HG03575 (cell line): ENCODE measurements around the gene CHCHD4.

Experiments used
- ATAC-seq: cut with Tn5 transposase; IDR thresholded peaks from one replicate; pipeline ENCODE4 v1.9.1; 2021; ENCODE audit not compliant: unreplicated experiment, insufficient number of reproducible peaks, low FRiP score; ENCODE audit errors: extremely low read depth

CHCHD4 gene

DNA sequence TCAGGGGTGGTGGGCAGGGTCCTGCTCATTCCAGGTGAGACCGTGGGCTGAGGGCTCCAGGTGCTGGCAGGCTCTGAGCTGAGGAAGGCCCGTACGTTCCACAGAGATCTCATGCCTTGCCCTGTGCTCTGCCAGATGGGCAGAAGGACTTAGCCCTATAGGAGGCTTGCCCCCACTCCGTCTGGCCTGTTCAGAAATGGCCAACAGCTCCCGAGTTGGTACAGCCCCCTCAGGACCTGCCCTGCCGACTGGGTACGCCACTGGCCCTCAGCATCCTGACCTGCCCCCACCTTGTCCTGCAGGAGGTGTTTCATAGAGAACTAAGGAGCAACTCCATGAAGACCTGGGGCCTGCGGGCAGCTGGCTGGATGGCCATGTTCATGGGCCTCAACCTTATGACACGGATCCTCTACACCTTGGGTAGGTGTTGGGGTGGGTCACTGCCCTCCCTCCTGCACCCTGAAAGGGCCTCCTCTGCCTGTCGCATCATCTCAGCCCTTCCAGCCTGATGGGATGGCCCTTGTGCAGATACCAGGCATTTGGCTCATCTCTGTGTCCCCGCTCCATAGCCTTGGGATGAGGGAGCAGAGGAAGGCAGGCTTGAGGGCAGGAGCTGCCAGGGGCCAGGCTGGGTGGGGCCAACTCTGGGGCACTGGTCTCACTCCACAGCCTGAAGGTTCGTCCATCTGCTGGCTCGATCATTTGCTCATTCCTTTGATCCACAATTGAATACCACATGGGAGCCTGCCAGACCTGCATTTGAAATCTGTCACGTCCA, 14.4 kb upstream of the CHCHD4 start:
- ATAC-seq, result no peak

DNA sequence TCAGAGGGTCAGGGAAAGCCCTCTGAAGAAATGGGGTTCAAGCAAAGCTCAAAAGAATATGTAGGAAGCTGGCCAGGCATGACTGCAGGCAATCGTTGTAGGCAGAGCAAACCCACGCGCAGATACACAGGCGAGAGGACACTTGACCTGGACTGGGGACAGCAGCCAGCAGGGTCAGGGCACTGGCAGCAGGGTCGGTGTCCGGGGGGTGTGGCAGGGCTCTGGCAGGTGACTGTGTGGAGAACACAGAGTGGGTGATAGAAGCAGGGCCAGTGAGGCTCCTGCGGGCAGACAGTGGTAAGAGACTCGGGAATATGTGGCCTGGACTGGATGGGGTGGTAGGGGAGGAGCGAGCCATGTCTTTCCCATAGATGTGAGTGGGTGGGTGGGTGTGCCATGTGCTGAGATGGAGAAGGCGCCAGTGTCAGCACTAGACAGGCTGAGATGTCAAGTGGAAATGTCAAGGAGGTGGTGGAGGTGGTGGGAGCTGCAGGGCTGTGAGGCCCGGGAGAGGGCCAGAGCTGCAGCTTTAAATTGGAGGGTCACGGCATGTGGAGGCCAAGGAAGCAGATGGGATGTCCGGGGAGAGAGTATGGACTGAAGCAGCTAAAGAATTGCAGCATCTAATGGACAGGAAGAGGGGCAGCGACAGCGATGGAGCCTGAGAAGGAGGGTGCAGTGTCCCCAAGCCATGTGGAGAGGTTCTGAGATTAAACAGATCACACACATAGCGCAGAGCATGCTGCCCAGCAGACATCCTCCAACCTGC, 13.6 kb upstream of the CHCHD4 start:
- ATAC-seq, result no peak

- ATAC-seq, result no peak
Observed at GRCh38 chr3:14137445-14137844, 12.8 kb upstream of the CHCHD4 start.

DNA sequence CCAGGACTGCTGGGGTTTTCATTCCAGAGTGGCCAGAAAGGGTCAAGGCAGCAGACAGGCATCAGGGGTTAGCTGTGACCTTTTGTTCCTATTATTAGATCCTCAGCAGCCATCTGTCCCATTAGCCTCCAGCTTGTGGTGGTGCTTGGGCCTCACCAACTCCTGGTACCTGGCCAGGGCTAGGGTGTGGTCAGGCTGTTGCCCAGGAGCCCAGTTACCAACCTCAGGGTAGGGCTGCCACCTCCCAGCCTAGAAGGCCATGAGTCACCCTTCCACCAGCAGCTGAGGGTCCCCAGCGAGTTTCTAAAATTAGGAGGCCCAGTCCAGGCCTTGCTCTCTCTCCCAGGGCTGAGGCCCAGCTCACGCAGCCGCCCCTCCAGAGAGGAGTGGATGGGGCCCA, 12.3 kb upstream of the CHCHD4 start:
- no peak for ATAC-seq

- no peak for ATAC-seq
Observed at GRCh38 chr3:14135581-14135980, 10.9 kb upstream of the CHCHD4 start.

- ATAC-seq, result no peak
Observed at GRCh38 chr3:14134291-14134690, 9.6 kb upstream of the CHCHD4 start.

DNA sequence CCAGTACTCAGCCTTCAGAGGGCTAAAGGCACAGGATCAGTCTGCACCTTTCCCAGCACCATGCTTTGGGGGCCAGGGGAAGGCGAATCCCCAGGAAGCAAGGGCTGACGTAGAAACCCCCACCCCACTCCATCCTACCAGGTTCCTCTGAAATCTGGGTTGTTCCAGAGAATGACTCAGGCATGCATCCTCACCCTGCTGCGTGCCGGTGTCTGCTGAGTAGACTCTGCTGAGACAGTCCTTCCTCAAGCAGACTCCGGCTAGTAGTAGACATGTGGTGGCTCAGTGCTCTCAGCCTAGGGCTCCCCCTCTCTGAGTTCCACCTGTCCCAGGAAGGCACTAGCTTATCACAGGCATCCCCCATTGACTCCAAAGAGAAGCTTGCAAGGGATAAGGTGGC, 9.2 kb upstream of the CHCHD4 start:
- no peak for ATAC-seq

DNA sequence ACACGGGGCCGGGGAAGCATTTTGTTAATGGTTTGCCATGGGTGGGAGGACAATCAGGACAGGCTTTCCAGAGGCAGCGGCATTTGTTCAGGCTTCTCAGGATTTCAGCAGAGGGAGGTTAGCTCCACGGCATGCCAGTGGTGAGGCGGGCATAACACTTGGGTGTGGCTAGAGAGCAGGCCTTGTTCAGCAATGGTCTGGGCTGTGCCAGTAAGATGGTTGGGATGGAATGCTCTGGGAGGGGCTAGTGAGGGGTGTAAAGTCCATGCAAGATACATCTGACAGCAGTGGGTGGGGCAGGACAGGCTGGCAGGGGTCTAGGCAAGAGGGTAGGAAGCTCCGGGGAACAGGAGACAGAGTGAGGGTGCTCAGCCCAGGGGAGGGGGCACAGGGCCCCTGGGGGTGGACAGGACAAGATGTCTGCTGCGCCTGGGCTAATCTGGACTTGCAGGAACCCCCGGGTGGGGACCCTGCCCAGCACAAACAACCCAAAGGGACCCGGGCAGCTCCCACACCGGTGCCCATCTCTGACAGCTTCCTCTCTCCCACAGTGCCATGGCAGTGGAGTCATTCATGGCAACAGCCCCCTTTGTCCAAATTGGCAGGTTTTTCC, 8.6 kb upstream of the CHCHD4 start:
- no peak for ATAC-seq

- no peak for ATAC-seq
Observed at GRCh38 chr3:14132689-14133088, 8.0 kb upstream of the CHCHD4 start.

DNA sequence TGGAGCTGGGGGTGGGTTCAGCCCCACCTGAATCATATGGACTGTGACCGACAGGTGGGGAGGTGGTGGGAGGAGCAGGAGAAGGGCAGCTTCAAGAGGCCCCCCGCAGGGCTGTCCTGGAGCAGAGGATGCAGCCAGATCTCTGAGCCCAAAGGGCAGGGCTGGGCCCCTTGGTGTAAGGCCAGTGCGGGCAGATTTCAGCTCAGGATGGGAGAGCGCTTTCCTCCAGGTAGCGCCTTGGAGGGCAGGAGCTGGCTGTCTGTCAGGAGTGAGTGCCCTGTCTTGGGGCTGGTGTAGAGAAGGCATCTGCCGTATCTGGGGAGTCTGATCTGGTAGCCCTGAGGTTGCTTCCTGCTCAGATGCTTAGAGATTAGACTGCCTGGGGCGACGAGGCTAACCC, 7.5 kb upstream of the CHCHD4 start:
- no peak for ATAC-seq

DNA sequence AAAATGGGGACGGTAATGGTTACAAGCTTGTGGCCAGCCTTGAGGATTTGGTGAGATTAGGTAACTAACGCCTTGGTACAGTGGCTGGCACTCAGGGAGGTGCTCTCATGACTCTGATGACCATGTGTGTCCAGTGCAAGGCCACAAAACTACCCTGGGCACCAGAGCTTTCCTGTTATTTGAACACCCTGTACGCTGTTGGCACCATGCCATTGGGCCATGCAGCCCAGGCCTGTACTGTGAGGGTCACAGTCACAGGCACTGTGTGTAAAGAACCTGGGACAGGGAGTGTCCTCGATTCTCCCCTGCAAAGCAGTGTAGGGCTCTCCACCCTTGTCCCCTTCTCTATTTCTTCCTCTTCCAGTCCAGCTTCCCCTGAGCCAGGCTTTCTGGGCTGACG, 6.5 kb upstream of the CHCHD4 start:
- ATAC-seq, result no peak

DNA sequence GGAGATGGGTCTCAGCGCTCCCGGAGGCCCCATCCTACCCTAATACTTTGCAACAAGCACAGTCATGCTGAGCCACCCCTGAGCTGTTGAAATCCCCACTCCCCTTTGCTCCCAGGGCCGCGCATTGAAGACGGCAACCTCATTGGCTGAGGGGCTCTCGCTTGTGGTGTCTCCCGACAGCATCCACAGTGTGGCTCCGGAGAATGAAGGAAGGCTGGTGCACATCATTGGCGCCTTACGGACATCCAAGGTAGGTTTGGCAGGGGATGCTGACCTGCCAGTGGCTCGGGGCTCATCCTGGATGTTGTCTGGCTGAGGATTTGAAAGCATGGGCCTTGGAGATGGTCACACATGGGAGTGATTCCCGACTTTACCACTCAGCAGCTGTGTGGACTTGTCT, 6.0 kb upstream of the CHCHD4 start:
- no peak for ATAC-seq

DNA sequence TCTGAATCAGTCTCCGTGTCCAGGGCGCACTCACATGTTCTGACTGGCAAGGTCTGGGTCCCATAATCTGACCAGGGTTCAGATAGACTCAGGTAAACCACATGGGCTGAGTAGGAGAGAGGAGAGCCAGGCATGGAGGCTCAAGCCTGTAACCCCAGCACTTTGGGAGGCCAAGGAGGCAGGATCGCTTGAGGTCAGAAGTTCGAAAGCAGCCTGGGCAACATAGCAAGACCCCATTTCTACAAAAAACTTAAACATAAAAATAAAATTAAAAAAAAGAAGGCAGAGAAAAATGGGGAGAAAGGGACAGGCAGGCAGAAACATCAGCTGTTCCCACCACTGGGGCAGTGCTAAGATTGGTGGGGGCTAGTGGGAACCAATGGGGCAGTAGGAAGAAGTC, 5.6 kb upstream of the CHCHD4 start:
- ATAC-seq, result no peak

- ATAC-seq, result no peak
Observed at GRCh38 chr3:14129296-14129695, 4.6 kb upstream of the CHCHD4 start.

GRCh38 chr3:14128724-14129123, 4.1 kb upstream of the CHCHD4 start:
- ATAC-seq, result no peak

DNA sequence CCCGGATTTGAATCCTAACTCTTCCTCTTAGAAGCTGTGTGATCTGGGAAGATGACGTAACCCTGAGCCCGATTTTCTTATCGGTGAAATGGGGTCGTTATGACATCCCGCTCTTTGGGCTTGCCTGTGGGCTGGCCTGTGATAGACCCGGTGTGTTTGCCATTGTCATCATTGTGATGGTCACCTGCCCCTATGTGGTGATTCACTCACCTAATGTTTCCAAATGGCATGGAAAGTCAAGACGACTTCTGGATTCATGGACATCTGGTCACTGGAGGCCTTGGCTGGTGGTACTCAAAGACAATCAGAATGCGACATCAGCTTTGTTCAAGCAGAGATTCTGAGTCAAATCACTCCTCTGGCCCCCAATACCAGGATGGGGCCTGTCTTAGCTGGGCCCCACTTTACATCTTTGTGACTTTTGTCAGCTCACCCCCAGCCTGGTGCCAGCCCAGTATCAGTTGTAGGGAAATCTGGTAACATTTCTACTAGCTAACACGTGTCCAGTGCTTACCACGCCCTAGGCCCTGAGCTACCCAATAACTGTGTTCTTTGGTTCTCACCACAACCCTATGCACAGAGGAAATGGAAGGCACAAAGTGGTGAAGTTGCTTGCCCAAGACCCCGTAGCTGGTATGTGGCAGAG, 3.0 kb upstream of the CHCHD4 start:
- ATAC-seq, result no peak

DNA sequence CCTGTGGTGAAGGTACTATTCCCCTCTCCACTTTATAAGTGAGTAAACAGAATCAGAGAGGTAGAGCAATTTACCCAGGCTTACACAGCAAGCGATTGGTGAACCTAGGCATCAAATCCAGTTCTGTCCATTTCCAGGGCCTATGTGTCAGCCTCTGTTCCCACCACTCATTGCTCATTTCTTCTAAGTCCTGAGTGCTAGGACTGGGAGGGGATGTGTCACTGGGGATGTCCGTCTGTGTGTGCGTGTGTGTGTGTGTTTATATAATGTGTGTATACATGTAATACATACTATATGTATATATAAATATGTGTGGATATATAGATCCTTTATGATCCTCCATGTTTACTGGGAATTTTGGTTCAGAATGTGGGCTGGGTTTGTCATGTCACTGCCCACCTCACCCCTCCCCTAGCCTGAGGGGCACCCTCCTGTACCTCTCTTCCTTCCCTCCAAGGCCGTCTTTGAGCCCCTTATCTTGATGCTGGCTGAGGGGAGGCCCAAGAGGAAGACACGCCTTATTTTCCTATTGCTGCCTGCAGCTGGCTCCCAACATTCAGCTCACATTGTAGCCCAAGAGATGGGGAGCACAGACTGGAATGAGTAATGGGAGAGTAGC, 2.3 kb upstream of the CHCHD4 start:
- ATAC-seq, result no peak

DNA sequence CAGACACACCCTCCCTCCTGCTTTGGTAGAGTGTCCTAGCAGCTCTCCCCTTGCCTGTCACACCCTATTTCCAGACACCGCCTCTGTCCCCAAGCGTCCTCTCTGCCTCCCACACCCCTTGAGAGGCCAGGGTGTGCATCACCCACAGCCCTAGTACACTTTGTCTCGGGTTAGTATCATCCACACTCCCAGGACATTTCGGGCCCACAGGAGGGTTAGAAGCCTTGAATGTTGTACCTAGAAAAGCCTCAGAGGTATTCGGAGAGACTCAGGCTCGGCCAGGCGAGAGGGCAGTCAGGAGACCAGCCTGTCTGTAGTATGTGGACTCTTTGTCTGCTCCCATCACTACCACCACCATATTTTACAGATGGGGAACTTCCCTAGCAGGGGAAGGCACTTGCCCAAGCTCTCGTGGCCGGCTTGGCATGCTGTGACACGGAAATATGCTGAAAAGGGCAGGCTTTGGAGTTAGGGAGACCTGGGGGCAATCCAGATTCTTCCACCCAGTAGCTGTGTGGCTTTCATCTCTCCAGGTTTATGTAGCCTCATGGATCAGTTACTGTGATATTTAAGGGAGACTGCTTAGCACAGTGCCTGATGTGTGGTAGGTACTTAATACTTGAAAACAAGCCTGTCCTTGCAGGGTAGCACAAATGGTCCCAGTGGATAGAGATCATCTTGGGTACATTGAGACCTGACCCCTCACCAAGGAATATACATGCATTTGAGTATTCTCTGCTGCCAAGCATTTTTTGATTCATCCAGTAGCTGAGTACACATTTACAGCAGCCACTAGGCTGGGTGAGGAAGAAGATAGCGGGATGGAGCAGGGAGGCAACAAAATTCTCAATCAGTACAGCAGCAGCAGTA, 1.6 kb upstream of the CHCHD4 start:
- ATAC-seq, result no peak
